Thyroid gland (tissue), 4 donors: ENCODE measurements around the gene EML3. TPM values are rescaled to one million over a fixed set of nuclear protein-coding genes. Genes with fewer than 3 reads are reported as not detected.
A peak's percentile ranks its signal among the peaks of the same experiment; 100 is the strongest.

Source experiments
- DNase-seq, 2 donors: peaks; one replicate each; pipeline ENCODE4 v3.0.0-alpha.2; 2019
- H3K27ac ChIP-seq, 3 donors: fragments of 200-600 bp; sonication (generic); 1 replicate in 2 of 3; 2 replicates in 1 of 3; pipeline ENCODE4 v1.5.1; 2016 to 2019; ENCODE audit warnings: mild to moderate bottlenecking in 1 of 3, moderate library complexity in 1 of 3
- H3K27me3 ChIP-seq: fragments of 200-600 bp; sonication (generic); one replicate; pipeline ENCODE4 v1.5.1; 2019
- H3K36me3 ChIP-seq, 2 donors: fragments of 200-600 bp; sonication (generic); one replicate each; pipeline ENCODE4 v1.5.1; 2016 to 2019
- H3K4me1 ChIP-seq, 2 donors: fragments of 200-600 bp; sonication (generic); one replicate each; pipeline ENCODE4 v1.5.1; 2017 to 2019
- H3K4me3 ChIP-seq, 3 donors: fragments of 200-600 bp; sonication (generic); replicated peaks in 1 of 3; 1 replicate in 2 of 3; 2 replicates in 1 of 3; pipeline ENCODE4 v1.5.1; 2016; ENCODE audit warnings: mild to moderate bottlenecking in 1 of 3
- H3K9me3 ChIP-seq: fragments of 200-600 bp; sonication (generic); one replicate; pipeline ENCODE4 v1.5.1; 2017
- POLR2A ChIP-seq, 2 donors: fragments of 450-650 bp; IDR thresholded peaks; one replicate each; pipeline ENCODE4 v1.6.1; 2017; ENCODE audit warnings: antibody characterized with exemption in 2 of 2, mild to moderate bottlenecking in 2 of 2, moderate library complexity in 1 of 2
- WGBS, 2 donors: methylation state at CpG; one replicate each; pipeline ENCODE4 v1.1.5; 2017; 5-methylcytosine and 5-hydroxymethylcytosine counted together
- intact Hi-C: fragments of 100-400 bp; cut with DNase I; formaldehyde crosslinking; loops from one replicate; pipeline ENCODE4 v1.15.1; 2023
- total RNA-seq, 4 donors: library from RNA; depleted of rRNA; stranded (reverse); fragments of >200 nt; gene quantifications; one replicate each; pipeline ENCODE4 v1.2.3, GENCODE V29; 2016
- TF ChIP-seq, protein P1 (sequence below), 6 experiments: fragments of 200-600 bp in 3 of 6; fragments of 450-650 bp in 3 of 6; sonication (generic) in 3 of 6; IDR thresholded peaks; one replicate each; pipeline ENCODE4 v1.5.1; 2016 to 2019; ENCODE audit warnings: antibody characterized with exemption in 6 of 6, mild to moderate bottlenecking in 2 of 6, inconsistent platforms in 1 of 6, moderate library complexity in 1 of 6

EML3 gene
- total RNA-seq, 4 donors from 2014 or later, result 28.3 to 58.0 (median 46.6) TPM

DNA sequence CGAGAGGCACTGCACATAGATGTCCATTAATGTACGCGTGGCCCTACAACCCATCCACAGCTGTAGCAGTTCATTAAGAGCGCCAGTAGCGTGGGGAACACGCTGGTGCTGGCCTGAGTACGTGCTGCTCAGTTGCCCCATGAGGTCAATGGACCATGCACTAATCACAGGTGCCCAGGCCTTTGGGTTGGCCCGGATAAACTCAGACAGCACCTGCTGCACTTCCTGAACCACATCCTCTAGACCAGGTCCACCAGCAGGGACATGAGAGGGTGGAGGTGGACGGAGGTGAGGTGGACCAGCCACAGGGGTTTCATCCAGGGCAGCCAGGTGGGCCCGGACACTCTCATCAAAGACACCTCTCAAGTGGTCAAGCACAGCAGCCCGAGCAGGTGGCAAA lies 36.9 kb upstream of the EML3 start:
- intact Hi-C loops, result no loop called here
- no peak for DNase-seq
- 93% methylated on average over 11 of the region's 11 CpGs for WGBS, 2 donors
- no peak overlapping the region for H3K4me3 ChIP-seq
- TF ChIP-seq, protein P1, sequence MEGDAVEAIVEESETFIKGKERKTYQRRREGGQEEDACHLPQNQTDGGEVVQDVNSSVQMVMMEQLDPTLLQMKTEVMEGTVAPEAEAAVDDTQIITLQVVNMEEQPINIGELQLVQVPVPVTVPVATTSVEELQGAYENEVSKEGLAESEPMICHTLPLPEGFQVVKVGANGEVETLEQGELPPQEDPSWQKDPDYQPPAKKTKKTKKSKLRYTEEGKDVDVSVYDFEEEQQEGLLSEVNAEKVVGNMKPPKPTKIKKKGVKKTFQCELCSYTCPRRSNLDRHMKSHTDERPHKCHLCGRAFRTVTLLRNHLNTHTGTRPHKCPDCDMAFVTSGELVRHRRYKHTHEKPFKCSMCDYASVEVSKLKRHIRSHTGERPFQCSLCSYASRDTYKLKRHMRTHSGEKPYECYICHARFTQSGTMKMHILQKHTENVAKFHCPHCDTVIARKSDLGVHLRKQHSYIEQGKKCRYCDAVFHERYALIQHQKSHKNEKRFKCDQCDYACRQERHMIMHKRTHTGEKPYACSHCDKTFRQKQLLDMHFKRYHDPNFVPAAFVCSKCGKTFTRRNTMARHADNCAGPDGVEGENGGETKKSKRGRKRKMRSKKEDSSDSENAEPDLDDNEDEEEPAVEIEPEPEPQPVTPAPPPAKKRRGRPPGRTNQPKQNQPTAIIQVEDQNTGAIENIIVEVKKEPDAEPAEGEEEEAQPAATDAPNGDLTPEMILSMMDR (IDR thresholded peaks at IDR 0.05), result no peak
- no peak for TF ChIP-seq POLR2A (IDR thresholded peaks at IDR 0.05)
- no peaks in the 10 kb centered on the region for H3K9me3 ChIP-seq
- peaks cover 0 to 16% of the 10 kb centered on the region in 2 donors for H3K36me3 ChIP-seq
- no peak overlapping the region for H3K27ac ChIP-seq
- peaks cover 19 to 22% of the 10 kb centered on the region in 2 donors for H3K4me1 ChIP-seq
- no peaks in the 10 kb centered on the region for H3K27me3 ChIP-seq

DNA sequence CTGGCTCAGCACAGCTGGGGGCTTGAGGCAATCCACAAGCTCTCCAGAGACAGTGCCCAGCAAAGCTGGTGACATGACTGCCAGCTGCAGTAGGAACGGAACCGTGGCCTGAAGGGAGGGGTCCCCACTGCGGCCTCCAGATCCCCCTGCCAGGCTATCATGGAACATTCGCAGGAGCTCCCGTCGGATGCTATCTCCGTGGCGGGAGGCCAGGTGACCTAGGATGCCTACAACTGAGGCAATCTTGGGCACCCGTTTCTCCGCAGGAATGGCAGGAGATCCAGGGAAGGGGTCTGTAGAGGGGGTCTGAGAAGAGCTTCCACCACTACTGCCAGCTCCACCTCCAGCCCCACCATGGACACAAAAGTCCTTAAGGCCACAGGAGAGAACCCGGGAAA lies 36.4 kb upstream of the EML3 start:
- Histone ChIP-seq H3K27ac (no peak overlapping the region), H3K4me3 (no peak overlapping the region), H3K27me3 (no peaks in the 10 kb centered on the region), H3K36me3 (peaks cover 0 to 18% of the 10 kb centered on the region in 2 donors), H3K4me1 (peaks cover 19 to 22% of the 10 kb centered on the region in 2 donors), H3K9me3 (no peaks in the 10 kb centered on the region)
- intact Hi-C loops, result no loop called here
- no peak for DNase-seq
- TF ChIP-seq, protein P1 (IDR thresholded peaks at IDR 0.05), result no peak
- TF ChIP-seq POLR2A (IDR thresholded peaks at IDR 0.05), result no peak
- WGBS, 2 donors, result 92 to 93% methylated on average over 11 of the region's 11 CpGs

DNA sequence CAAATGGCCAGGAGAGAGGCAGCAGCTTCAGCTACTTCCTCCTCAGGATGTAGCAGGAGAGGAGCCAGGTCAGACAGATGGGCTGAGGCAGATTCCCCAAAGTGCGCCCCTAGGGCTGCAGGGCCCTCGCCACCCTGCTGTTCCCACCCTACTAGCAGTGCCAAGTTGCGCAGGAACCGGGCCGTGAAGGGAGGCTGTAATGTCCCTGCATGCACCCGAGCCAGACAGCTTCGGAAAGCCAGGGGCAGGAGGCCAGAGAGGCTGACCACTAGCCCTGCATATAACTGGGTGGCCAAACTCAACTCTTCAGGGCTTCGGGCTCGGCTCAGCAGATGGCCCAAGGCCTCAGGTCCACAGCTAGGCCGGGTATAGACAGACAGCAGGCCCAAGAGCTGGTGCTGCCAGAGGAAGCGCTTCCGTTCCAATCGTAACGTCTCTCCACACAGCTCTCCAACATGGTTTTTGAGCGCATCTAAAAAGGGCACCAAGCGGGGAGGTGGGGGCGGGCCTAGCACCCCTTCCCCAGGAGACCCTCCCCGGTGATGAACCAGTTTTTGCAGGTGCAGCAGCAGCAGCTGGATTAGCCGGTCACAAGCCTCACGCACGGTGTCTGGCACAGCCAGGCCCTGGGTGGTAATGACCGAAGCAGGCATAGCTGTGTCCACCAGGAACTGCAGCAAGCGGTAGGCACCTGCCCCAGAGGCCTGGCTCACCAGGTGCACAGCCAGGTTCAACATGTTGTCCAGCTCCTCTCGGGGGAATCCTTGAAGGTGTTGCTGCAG lies 35.8 kb upstream of the EML3 start:
- Histone ChIP-seq H3K9me3 (no peaks in the 10 kb centered on the region), H3K4me3 (no peak overlapping the region), H3K27ac (no peak overlapping the region), H3K4me1 (peaks cover 19 to 22% of the 10 kb centered on the region in 2 donors), H3K36me3 (peaks cover under 1 to 18% of the 10 kb centered on the region in 2 donors), H3K27me3 (no peaks in the 10 kb centered on the region)
- intact Hi-C loops, result no loop called here
- 91 to 95% methylated on average over 18 to 19 of the region's 24 CpGs for WGBS, 2 donors
- no peak for DNase-seq
- TF ChIP-seq, protein P1 (IDR thresholded peaks at IDR 0.05), result no peak
- TF ChIP-seq POLR2A (IDR thresholded peaks at IDR 0.05), result no peak

DNA sequence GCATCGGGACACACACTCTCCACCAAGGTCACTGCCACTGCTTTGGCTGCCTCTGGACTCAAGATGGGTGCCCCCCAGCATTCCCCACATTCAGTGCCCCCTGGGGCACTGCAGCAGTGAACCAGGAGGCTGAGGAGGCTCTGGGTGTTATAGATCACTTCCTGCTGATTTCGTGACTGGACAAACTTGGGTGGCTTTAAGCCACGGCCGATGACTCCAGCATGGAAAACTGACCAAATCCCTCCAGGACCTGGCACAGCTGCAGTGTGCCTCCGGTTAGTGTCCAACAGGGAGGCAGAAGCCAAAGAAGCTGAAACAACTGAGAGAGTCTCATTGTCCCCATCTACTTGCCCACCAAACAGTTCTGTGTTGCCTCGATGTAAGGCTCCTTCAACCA lies 35.0 kb upstream of the EML3 start:
- TF ChIP-seq, protein P1 (IDR thresholded peaks at IDR 0.05), result no peak
- TF ChIP-seq POLR2A (IDR thresholded peaks at IDR 0.05), result no peak
- Histone ChIP-seq H3K36me3 (peaks cover 8 to 22% of the 10 kb centered on the region in 2 donors), H3K27me3 (no peaks in the 10 kb centered on the region), H3K4me3 (no peak overlapping the region), H3K27ac (no peak overlapping the region), H3K9me3 (no peaks in the 10 kb centered on the region), H3K4me1 (peaks cover 18 to 22% of the 10 kb centered on the region in 2 donors)
- DNase-seq, result no peak
- 72 to 92% methylated on average over 2 of the region's 6 CpGs for WGBS, 2 donors
- intact Hi-C loops, result no loop called here

DNA sequence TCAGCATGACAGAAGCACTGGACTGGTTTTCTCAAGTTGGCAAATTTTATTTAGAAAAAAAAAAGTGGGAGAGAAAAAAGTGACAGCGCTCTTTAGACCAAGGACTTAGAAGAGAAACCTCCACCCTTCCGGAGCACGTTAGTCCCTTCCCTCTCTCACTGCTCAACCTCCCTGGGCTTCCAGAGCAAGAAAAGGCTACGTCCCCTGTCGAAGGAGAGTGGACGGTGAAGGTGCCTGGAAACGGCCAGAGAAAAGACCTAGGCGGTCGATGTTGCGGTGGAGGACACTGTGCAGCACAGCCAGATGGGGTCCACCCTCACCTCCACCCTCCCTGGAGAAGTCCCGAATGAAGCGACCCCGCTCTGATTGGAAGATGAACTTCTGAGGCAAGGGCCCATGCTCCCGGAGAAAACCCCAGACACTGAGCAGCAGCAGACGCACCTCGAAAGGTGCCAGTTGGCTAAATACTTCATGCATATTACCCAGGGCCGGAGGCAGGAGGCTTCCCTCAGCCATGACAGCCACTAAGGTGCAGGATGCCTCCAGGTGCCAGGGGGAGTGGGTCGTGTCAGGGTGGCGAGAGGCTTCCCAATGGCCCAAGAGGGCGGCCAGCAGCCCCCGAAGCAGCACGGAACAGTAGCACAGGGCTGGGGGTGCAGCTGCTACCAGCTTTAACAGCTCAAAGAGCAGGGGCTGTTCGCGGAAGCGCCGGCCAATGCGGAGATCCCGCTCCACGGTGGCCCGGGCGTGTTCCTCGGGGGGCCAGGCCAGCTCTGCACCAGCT lies 34.4 kb upstream of the EML3 start:
- WGBS, 2 donors, result 42 to 46% methylated on average over 16 to 18 of the region's 32 CpGs
- H3K9me3 ChIP-seq, result no peaks in the 10 kb centered on the region
- DNase-seq, result no peak
- no peak overlapping the region for H3K27ac ChIP-seq
- H3K4me3 ChIP-seq, result peak overlapping the region in 1 of 3 donors; percentile 84
- H3K27me3 ChIP-seq, result no peaks in the 10 kb centered on the region
- intact Hi-C loops, result no loop called here
- peaks cover 13 to 16% of the 10 kb centered on the region in 2 donors for H3K4me1 ChIP-seq
- H3K36me3 ChIP-seq, result peaks cover 9 to 25% of the 10 kb centered on the region in 2 donors
- TF ChIP-seq, protein P1 (IDR thresholded peaks at IDR 0.05), result no peak
- no peak for TF ChIP-seq POLR2A (IDR thresholded peaks at IDR 0.05)
